ENCODE measurements around the gene CNTNAP5. TPM values are rescaled to one million over a fixed set of nuclear protein-coding genes. Genes with fewer than 3 reads are reported as not detected.

The CNTNAP5 gene
- total RNA-seq, 1 experiment from 2014 or later = 0.48 TPM

DNA sequence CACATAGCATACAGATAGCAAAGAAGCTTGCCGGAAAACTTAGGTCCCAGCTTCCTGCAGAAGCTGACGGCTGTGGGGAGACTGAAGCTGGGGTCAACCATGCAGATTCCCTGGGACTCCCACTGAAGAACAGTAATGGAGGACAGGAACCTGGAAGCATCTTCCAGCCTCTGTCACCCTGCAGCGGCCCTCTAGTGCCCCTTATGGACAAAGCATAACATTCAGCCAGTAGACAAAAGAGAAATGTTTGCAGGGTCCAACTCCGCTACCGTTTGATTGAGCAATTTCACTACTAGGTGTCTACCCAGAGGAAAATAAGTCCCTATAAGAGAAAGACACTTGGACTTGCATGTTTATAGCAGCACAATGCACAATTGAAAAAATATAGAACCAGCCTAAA lies 460.6 kb downstream of the CNTNAP5 start:
- H3K27ac Mint-ChIP-seq = no peak overlapping the region

More for the DNA sequence above, 460.6 kb downstream of the CNTNAP5 start:
- TF ChIP-seq, protein P1, sequence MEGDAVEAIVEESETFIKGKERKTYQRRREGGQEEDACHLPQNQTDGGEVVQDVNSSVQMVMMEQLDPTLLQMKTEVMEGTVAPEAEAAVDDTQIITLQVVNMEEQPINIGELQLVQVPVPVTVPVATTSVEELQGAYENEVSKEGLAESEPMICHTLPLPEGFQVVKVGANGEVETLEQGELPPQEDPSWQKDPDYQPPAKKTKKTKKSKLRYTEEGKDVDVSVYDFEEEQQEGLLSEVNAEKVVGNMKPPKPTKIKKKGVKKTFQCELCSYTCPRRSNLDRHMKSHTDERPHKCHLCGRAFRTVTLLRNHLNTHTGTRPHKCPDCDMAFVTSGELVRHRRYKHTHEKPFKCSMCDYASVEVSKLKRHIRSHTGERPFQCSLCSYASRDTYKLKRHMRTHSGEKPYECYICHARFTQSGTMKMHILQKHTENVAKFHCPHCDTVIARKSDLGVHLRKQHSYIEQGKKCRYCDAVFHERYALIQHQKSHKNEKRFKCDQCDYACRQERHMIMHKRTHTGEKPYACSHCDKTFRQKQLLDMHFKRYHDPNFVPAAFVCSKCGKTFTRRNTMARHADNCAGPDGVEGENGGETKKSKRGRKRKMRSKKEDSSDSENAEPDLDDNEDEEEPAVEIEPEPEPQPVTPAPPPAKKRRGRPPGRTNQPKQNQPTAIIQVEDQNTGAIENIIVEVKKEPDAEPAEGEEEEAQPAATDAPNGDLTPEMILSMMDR (conservative IDR thresholded peaks at IDR 0.05) = peak; percentile 40; the same call in 2 of the 3 replicates
- peaks cover 19% of the 10 kb centered on the region in 2 experiments for H3K4me1 Mint-ChIP-seq
- Histone ChIP-seq H2AK5ac (ENCODE audit: insufficient read length, low read length) (no peak overlapping the region), H3K27ac (ENCODE audit: insufficient read length, low read depth, low read length) (no peak overlapping the region), H3K18ac (ENCODE audit: insufficient read length, low read depth, low read length) (no peak overlapping the region), H3K23me2 (ENCODE audit: insufficient read length, low read depth, low read length, poor library complexity, severe bottlenecking) (no peaks in the 10 kb centered on the region), H3K23ac (ENCODE audit: insufficient read length, low read depth, low read length) (no peak overlapping the region), H2BK20ac (ENCODE audit: low read depth, low read length, poor library complexity, severe bottlenecking) (no peak overlapping the region), H3K79me1 (ENCODE audit: insufficient read depth, low read depth, low read length, poor library complexity, severe bottlenecking) (no peaks in the 10 kb centered on the region), H3K56ac (ENCODE audit: insufficient read length, low read depth, low read length) (no peak overlapping the region), H3K4me1 (ENCODE audit: insufficient read depth, low read length) (no peaks in the 10 kb centered on the region), H2BK120ac (ENCODE audit: low read depth, low read length, poor library complexity, severe bottlenecking) (no peak overlapping the region), H3K27me3 (ENCODE audit: insufficient read depth, low read length) (no peaks in the 10 kb centered on the region), H4K20me1 (ENCODE audit: control insufficient read depth, insufficient read depth, insufficient read length) (no peaks in the 10 kb centered on the region), H3K9ac (ENCODE audit: extremely low read depth, insufficient read length, low read length) (no peak overlapping the region), H4K5ac (ENCODE audit: insufficient read length, low read depth, low read length) (no peak overlapping the region), H4K8ac (replicated peaks; ENCODE audit: insufficient read length, low read depth, low read length) (no peak overlapping the region), H3K79me2 (ENCODE audit: insufficient read depth, low read length) (no peaks in the 10 kb centered on the region), H4K91ac (ENCODE audit: insufficient read length, low read depth, low read length) (no peak overlapping the region), H3T11ph (ENCODE audit: low read length) (no peak overlapping the region), H2BK5ac (ENCODE audit: insufficient read length, low read length) (no peak overlapping the region), H2BK12ac (ENCODE audit: insufficient read length, low read depth, low read length) (no peak overlapping the region), H2BK15ac (ENCODE audit: low read depth, low read length) (no peak overlapping the region), H3K4ac (ENCODE audit: low read depth, low read length) (no peak overlapping the region), H3K9me3 (ENCODE audit: control insufficient read depth, low read depth, low read length) (no peaks in the 10 kb centered on the region), H3K4me2 (ENCODE audit: insufficient read depth, insufficient read length, low read length) (no peak overlapping the region), H2AFZ (ENCODE audit: low read length) (no peak overlapping the region), H3K14ac (ENCODE audit: insufficient read depth, low read length) (no peak overlapping the region)
- no peaks in the 10 kb centered on the region; a peak in 4 of 5 replicates for H3K9me3 Mint-ChIP-seq
- no peaks in the 10 kb centered on the region; a peak in 1 of 7 replicates for H3K36me3 Mint-ChIP-seq (ENCODE audit: insufficient read depth in 1 of 3, low read depth in 3 of 3)
- H3K4me3 Mint-ChIP-seq = no peak overlapping the region
- DNase-seq = no peak
- no peaks in the 10 kb centered on the region for H3K27me3 Mint-ChIP-seq (ENCODE audit: low read depth)
- WGBS (ENCODE audit: extremely low coverage, insufficient read length, low lambda C conversion rate) = no CpG with 5 or more reads among the region's 5 CpGs
